Fibroblast of skin of abdomen (primary cell): ENCODE data around the gene FMNL2.

ENCODE experiments used
- DNase-seq: peaks from one replicate; pipeline ENCODE4 v3.0.0-alpha.2; 2013

Gene FMNL2

DNA sequence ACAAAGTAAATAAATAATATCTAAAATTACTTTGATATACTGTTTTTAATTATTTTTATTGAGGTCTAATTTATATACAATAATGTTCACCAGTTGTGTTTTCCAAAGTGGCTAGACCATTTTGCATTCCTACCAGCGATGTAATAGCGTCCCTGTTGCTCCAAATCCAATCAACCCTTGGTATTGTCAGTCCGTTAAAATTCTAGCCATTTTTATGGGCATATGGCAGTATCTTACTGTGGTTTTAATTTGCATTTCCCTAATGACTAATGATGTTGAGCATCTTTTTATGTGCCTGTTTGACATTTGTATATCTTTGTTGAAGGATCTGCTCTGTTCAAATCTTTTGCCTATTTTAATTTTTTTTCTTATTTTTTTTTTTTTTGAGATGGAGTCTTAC lies 197.3 kb downstream of the FMNL2 start:
- DNase-seq = peak; percentile 71

GRCh38 chr2:152534460-152535135 lies 199.6 kb downstream of the FMNL2 start:
- DNase-seq = no peak

GRCh38 chr2:152537081-152537651 lies 202.2 kb downstream of the FMNL2 start:
- peak; percentile 62 for DNase-seq

- DNase-seq = no peak
Observed at GRCh38 chr2:152539424-152539823, 204.4 kb downstream of the FMNL2 start.

DNA sequence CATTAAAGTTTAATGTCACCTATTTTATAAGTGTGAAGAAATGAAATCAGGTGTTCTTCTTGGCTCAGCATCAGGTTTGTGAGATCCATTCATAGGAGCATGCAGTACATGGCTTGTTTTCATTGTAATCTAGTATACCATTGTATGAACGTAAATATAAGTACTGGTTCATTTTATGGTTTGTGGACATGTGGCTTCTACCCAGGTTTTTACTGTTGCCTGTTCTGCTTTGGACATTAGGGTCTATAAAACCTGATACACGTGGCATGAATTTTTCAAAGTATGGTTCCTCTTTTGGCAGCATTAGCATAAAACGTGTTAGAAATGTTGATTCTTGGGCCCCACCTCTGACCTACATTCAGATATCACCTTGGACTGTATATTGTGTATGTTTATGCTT lies 206.7 kb downstream of the FMNL2 start:
- no peak for DNase-seq

DNA sequence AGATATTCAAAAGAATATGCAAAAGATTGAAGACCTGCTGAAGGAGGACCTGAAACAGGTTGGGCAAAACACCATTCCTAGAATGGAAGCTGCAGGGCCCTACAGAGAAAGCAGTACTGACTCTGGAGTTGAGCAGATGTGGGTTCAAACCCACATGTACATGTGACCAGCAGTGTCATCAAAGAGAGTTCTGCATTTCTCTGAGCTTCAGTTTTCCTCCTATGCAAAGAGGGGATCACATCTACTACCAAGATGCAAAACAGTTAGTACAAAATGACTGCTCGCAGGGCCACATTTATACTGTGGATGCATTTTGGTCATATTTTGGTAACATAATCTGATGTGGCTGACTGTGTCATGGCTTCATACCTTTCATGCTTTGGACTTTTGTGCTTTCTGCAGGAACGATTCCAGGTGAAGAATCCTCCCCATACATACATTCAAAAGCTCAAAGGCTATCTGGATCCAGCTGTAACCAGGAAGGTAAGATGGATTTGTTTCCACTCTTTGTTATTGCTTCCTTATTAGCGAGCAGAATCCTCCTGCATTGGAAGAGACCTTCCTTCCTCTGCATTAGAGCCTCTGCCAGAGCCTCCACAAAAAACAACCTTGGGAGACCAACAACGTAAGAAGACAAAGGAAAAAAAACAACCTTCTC lies 207.5 kb downstream of the FMNL2 start:
- DNase-seq = no peak

DNA sequence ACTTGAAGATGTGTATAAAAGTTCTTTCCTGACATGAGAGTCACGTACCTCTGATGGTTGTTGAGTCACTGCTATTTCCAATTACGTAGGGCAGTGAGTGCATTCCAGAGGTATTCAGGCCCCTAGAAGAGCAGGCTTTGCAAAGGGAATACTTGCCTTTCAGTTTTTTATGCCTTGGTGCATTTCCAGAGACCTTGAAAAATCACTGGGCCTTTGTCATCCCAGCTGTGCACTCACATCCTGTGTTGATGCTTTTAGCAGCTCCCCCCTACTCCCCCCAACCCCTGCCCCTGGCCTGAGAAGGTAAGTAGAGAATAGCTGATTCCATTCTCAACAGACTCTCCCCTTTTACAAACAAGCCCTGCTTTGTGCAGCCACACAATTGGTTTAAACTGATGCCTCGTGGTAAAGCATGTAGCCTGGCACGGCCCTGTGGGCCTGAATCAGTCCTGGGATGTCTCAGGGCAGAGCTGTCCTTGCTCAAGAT lies 208.1 kb downstream of the FMNL2 start:
- peak; percentile 97 for DNase-seq

DNA sequence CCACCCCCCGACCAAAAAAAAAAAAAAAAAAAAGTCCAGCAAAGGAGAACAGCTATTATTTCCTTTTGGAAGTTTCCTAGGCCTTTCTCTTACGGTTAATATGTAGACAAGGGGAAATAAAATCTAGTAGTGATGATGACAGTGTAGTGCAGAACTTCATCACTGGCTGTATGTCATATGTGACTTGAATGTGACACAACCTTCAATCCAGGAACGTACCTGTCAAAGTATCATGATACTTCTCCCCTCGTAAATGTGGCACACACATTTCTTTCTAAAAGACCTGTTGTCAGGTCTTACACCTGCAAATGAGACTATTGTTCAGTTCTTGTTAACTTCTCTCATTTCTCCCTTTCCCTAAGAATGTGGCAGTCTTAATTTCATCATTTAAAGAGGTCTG lies 208.7 kb downstream of the FMNL2 start:
- DNase-seq = no peak

- no peak for DNase-seq
Observed at GRCh38 chr2:152544638-152545037, 209.7 kb downstream of the FMNL2 start.

DNA sequence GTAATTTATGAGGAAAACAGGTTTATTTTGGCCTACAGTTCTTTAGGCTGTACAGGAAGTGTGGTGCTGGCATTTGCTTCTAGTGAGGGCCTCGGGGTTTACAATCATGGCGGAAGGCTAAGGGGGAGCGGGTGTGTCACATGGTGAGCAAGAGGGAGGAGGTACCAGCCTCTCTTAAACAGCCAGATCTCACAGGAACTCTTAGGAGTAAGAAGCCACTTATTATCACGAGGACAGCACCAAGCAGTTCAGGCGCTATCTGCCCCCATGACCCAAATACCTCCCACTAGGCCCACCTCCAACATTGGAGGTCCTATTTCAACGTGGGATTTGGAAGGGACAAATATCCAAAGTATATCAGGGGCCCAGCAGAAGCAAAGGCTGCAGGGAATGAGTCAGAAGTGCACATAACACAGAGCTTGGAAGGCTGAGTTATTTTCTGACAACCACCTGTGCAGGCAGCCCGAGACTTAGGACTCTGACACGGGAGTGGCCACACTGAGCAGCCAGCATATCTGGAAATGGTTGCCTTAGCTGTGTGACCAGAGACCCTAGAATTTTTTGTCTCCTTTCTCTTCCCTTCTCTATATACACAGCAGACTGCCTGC lies 211.4 kb downstream of the FMNL2 start:
- no peak for DNase-seq

DNA sequence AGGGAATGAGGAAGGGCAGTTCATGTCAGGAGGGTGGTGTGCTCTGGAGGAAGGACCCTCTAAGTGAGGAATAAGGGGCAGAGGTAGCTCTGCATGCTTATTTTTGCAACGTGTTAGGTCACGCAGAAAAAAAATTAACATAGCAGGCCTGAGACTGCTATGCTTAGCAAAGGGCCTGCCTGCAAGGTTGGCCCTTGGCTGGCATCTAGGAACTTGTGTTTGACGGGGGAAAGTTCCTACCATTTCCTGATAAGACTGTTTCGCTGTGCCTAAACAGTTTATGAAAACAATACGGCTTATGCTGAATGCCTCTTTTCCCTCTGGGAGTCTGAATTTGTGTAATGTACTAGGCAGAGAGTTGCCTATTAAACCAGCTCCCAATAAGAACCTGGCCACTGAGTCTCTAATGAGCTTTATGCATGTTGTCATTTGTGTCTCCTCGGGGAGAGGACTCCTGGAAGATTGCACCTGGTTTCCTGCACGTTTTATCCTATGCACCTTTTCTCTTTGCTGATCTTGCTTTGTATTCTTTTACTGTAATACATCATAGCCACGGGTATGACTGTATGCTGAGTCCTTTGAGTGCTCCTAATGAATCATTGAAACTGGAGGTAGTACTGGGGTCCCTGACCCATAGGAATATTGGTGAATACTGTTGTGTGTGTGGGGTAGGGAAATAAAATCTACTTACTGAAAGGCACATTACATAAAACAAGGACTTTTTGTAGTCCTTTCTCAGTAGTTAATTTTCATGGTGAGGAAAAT lies 213.3 kb downstream of the FMNL2 start:
- no peak for DNase-seq

GRCh38 chr2:152548996-152549395 lies 214.0 kb downstream of the FMNL2 start:
- peak; percentile 81 for DNase-seq

DNA sequence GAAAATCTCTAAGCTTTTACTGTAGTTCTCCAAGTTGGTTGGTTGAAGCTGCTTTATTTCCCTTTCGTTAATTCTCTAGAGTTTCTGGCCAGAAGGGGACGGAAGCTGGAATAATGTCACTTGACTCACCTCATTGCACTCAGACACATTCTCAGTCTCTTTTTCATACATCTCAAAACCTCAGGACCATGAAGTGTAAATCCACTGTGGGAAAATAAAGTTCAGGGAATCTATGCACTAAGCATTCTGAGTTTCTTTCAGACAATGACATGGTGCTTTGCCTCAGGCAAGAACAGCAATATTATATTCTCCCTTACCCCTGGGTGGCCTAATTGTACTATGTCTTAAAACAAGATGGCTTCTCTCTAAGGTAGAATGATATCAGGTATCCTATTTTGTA lies 214.4 kb downstream of the FMNL2 start:
- peak; percentile 71 for DNase-seq

DNA sequence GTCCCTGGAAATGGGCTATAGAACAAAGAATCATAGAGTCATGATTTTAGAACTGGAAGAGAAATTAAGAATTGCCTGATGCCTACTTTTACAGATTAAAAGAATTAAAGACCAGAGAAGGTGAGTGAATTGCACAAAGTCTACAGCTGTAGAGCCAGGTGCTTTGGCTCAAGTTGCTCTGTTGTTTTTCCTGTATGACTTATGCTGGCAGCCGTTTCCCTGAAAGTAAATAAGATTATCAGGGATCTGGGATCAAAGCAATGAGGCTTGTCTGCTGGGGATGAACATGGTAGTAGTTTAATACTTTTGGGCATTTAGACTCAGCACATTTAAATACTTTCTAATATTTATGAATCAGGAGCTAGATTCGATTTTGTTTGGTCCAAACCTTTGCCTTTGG lies 215.4 kb downstream of the FMNL2 start:
- DNase-seq = no peak

GRCh38 chr2:152552888-152553287 lies 217.9 kb downstream of the FMNL2 start:
- DNase-seq = no peak

DNA sequence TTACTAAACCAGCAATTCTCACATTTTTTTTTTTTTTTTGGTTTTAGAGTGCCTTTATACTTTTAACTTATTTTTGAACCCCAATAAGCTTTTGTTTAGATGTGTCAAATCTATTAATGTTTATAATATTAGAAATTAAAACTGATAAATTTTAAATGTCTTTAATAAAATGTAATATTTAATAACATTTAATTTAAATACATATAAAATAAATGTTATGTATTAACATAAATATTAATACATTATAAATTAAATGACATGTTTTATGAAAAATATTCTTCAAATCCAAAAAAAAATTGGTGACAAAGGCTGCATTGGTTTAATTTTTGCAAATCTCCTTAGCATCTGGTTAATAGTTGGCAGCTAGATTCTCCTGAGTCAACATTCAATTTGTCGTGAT lies 218.5 kb downstream of the FMNL2 start:
- DNase-seq = no peak

GRCh38 chr2:152555048-152555447 lies 220.1 kb downstream of the FMNL2 start:
- DNase-seq = no peak

- no peak for DNase-seq
Observed at GRCh38 chr2:152556506-152556905, 221.5 kb downstream of the FMNL2 start.

DNA sequence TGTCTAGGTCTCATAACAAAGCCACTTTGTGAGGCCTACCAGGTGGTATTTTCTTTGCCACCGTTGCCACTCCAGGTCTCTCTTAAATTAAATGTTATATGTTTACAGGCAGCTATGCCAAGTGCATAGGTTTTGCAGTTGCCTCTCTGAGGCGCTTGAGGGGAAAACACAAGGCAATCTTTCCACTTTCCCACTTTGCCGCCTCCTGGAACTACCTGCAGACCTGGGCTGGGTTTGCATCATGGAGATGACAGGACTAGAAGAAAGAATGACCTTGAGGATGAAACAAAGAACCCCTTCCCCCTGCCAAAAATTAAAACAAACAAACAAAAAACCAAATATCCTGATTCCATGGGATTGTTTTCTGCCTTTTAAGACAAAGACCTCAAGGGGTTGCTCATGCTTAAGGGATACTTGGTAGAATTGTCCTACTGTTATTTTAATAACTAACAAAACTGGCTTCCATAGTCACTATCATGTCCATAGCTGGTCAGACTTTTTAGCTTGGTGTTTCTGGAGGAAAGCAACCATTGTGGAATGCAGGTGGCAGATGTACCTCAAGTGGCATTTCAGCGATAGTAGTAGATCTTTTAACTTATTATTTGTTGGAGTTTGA lies 222.4 kb downstream of the FMNL2 start:
- DNase-seq = no peak

DNA sequence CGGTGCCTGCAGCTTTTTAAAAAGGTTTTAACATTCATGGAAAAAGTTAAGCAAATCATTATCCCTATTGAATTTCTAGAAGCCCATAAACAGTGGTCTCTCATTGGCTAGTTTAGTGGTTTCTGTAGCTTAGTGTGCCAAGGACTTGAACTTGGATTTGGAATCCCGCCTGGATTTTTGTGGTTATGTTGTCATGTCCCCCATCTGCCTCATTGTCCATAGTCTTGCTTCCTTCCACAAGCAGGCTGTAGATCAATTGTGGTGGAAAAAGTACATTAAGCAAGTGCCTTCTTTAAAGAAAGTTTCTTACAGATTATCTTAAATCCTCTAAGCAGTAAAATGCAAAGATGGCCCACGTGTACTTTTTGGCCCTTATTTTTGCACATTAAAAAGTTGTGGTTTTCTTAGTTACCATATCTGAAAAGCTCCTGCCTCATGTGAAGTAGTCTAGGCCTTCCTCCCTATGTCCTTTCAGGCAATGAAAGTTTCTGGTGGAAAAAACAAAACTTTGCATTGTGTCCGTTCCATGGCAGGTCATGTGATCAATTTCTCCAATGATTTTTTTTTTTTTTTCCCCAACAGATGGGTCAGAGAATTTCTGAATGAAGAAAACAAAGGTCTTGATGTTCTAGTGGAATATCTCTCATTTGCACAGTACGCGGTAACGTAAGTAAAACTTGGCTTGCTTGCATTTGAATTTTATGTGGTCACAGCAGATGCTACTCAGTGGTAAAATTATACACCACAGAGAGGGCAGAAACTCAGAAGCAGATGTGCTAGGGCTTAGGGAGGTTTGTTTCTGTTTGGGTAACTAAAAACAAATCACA lies 223.4 kb downstream of the FMNL2 start:
- DNase-seq = peak; percentile 98

- no peak for DNase-seq
Observed at GRCh38 chr2:152559008-152559407, 224.0 kb downstream of the FMNL2 start.
